COLO668 (cell line): Measurements from ENCODE around the gene MAPRE2.
A peak's percentile ranks its signal among the peaks of the same experiment; 100 is the strongest.

Experiments used
- DNase-seq: peaks from one replicate; lab custom pipeline; 2025; ENCODE audit not compliant: unreplicated experiment; lab: John Stamatoyannopoulos, UW

The MAPRE2 gene

GRCh38 chr18:35040988-35041814 lies at the start of gene MAPRE2:
TSS of gene MAPRE2 (plus strand) at chr18:35041413. CDS start at chr18:35041540, 127 bp downstream.
- DNase-seq: peak; percentile 99

- DNase-seq: no peak
Observed at GRCh38 chr18:34991561-34991960, 49.7 kb upstream of the MAPRE2 start.

DNA sequence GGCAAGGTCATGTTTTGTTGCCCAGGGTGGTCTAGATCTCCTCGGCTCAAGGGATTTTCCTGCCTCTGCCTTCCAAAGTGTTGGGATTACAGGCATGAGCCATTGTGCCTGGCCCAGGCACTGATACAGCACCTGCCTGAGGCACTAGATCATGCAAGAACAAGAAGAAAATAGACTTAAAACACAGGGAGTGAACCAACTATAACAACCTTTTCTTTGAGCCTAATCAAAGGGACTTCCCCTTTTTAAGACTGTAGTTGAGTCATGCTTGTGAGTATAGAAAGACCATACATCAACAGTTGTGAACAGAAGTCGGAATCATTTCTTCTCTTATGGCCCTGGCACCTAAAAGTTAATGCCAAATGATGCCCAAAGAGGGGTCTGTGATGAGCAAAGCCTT lies 47.9 kb upstream of the MAPRE2 start:
- DNase-seq: no peak

- no peak for DNase-seq
Observed at GRCh38 chr18:34995746-34996145, 45.5 kb upstream of the MAPRE2 start.

DNA sequence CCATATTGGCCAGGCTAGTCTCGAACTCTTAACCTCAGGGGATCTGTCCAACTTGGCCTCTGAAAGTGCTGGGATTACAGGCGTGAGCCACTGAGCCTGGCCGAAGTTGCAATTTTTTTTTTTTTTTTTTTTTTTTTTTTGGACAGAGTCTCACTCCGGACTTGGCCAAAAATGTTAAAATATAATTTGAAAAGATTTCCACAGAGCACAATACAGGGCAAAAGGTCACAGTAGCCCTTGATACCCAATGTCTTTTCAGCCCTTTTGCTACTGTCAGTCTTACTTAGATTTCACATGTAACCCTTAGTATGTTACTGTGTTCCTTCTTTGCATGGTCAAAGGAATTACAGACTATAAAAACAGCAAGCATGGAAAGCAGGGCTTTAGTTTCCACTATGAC lies 42.6 kb upstream of the MAPRE2 start:
- DNase-seq: no peak

DNA sequence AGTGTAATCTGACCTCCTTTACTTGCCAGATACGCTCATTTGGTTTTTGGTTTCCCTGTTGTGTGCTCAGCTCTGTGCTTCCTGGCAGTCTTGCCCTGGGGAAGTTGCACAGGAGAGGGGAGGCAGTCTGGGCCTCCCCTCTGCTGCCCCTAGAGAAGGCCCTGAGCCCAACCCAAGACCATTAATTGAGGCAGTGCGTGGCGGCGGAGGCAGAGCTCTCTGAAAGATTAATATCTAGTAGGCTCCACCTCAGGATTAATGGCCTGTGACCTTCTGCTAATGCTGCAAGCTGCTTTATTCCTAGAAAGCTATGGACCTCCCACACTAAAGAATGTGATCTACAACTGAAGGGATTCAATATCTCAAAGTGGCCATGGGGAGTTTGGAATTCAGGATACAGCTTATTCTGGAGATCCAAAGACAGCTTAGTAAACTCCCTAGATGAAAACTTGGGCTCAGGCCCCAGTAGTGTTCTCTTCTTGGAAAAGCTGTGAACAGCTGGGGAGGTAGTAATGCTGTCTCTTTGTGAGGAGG lies 41.4 kb upstream of the MAPRE2 start:
- no peak for DNase-seq

DNA sequence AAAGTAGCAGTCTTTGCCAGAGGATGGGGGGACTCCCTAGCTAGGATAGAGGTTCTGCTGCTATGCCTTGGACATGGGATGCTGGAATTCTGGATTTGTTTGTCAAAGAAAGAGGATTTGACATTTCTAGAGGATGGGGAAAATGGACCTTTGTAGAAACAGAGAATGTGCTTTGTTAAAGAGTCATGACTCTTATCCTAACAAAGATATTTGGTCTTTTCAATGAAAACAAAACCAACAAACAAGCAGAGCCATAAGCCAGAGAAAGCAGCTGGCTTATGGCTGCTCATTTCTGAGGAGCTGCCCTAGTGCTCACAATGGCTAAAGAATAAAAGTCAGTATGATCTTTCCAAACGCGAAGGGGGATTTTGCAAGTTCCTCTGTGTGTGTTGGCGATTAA lies 40.8 kb upstream of the MAPRE2 start:
- no peak for DNase-seq

DNA sequence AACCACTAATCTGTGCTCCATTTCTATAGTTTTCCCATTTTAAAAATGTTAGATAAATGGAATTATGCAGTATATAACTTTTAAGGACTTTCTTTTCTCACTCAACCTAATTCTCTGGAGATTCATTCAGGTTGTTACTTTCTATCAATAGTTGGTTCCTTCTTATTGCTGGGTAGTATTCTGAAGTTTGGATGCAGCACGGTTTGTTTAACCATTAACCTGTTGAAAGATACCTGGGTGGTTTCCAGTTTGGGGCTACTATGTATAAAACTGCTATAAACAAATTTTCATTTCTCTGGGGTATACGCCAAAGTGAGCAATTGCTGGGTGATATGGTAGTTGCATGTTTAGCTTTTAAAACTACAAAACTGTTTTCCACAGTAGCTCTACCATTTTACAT lies 39.1 kb upstream of the MAPRE2 start:
- no peak for DNase-seq

GRCh38 chr18:35005963-35006577 lies 35.1 kb upstream of the MAPRE2 start:
- DNase-seq: no peak

DNA sequence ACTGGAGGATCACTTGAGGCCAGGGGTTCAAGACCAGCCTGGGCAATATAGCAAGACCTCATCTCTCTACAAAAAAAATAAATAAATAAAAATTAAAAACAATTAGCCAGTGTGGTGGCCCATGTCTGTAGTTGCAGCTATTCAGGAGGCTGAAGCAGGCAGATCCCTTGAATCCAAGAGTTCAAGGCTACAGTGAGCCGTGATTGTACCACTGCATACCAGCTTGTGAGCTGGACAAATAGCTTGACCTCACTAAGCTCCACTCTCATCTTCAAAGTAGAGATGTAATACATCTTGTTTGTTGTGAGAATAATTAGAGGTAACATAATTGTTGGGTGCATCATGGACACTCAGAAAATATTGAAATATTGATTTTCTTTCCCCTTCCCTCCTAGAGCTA lies 31.1 kb upstream of the MAPRE2 start:
- no peak for DNase-seq

DNA sequence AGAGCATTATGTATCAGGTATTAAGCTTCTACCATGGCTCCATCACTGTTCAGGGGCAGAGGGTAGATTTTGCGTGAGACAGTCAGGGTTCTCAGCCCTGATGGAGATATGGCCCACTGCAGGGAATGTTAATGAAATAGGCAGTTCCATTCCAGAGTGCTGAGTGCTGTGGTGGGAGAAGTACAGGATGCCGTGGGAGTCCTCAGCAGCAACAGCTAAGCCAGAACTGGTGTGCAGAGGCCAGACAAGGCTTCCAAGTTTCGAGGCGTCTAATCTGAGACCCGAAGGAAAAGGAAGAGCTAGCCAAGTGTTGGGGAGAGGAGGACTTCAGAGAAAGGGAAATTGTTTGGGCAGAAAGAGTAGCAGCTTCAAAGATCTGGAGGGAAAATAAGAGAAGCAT lies 30.2 kb upstream of the MAPRE2 start:
- no peak for DNase-seq

DNA sequence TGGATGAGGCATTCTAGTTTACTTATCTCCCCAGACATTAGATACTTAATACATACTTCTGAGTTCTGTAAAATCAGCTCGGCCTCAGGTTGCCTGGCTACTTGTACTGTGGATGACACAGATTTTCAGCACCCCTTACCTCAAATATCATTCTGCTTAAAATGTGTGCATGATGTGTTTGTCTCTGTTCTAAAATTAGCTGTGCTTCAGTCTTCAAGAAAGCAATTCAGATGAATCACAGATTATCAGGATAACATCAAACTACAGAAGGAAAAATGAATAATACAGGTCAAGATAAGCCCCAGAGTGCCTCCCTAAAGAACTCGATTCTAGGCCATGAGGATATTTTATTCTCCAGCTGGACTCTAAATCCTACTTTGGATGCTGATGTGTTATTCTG lies 21.3 kb upstream of the MAPRE2 start:
- no peak for DNase-seq

- DNase-seq: no peak
Observed at GRCh38 chr18:35022426-35023001, 18.7 kb upstream of the MAPRE2 start.

DNA sequence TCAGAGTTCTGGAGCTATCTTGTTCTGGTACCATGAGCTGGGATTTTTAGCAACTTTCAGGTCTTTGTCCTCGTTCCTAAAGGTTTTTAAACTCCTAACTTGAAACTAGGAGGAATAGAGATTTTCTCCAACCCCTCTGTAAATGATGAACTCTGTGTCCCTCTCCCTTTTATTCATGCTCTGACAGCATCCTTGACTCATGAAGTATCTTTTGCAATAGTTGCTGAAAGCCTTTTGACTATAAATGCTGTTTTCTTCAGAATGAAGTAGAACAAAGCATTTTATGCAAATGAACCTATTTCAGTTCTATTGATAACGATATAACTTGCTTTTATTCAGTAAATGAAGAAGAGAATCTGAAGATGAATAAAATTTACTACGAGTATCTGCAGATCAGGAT lies 17.0 kb upstream of the MAPRE2 start:
- no peak for DNase-seq

- DNase-seq: no peak
Observed at GRCh38 chr18:35024965-35025364, 16.2 kb upstream of the MAPRE2 start.

DNA sequence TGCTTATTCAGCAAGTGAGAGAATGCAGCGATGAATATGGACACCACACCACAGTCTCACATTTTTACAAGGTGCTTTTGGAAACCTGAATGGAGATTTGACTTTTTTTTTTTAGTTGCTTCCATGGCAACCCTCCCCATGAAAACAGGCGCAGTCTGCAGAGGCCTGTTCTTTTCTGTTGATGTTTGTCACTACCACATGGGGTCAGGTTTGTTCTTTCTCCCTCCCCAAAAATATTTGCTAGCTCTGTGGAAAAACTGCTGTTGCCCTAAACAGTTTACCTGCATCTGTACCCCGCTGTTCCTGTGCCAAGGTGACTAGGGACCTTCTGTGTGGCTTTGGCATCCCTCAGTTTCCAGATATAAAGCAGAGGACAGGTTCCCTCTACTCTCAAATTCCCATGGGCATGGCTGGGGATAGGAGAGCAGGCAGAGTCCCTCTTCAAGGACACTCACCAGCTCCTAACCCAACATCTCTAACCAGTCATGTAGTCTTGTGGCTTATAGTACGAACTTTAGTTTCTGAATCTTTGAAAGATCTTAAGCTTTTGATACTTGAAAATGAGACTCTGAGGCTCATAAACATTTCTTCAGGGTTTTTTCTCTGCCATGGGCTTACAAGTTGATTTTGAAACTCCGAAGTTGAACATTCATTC lies 14.7 kb upstream of the MAPRE2 start:
- no peak for DNase-seq

- DNase-seq: no peak
Observed at GRCh38 chr18:35027206-35027605, 14.0 kb upstream of the MAPRE2 start.

GRCh38 chr18:35028536-35028935 lies 12.7 kb upstream of the MAPRE2 start:
- no peak for DNase-seq

DNA sequence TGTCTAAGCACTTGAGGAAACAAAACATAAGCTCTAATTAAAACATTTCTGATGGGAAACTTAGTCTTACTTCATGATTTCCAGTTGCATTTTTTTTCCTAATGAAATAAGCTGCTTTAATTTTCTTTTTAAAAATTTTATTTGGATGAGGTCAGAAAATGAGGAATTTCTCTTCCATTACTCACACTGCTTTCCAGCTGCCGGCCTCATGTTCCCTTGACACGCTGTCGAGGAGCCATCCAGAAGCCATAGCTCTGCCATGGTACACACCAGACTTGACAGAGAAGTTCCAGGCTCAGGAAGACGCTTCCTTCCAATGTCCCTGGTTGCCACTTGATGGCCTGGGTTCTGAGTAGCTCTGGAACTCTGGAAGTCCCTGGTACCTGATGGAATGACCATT lies 12.1 kb upstream of the MAPRE2 start:
- no peak for DNase-seq

- no peak for DNase-seq
Observed at GRCh38 chr18:35029770-35030169, 11.4 kb upstream of the MAPRE2 start.

DNA sequence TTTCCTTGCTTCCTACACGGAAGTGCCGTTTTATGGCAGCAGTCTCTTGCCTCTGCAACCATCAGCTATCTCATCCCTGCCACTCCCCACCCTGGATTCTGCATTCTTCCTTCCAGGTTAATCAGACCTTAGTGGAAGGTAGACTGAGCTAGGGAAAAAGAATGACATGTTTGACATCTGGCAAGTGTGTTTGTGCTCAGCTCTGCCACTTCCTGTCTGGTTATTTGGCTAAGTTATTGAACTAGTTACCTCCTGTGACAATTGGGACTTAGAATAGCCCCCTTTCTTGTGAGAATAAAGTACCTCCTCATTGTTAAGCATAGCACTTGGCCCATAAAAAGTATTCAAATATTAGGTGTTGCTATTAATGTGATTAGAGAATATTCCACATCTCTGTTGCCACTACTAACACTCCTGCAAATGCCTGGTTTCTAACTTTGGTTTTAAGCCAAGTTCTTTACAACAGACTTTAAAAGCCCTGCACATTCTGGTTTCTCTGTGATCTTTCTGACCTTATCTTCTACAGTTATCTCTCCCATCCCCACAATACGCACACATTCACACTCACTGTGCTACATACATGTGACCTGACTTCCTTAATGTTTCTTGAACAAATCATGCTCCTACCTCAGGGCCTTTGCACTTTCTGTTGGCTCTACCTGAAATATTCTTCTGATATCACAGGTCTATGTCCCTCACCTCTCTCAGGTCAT lies 10.8 kb upstream of the MAPRE2 start:
- no peak for DNase-seq
